HepG2 (cell line): Measurements from ENCODE around the gene MTMR1. TPM values are rescaled to one million over a fixed set of nuclear protein-coding genes. Genes with fewer than 3 reads are reported as not detected.

Experiments used
- ATAC-seq: fragments of 200-7000 bp; cut with Tn5 transposase; 3 replicates; pipeline ENCODE4 v1.9.1; 2020; ENCODE audit warnings: mild to moderate bottlenecking, moderate library complexity
- BruUV-seq: library from RNA; stranded (reverse); fragments of 400-500 nt; replicated peaks from 2 replicates; lab custom pipeline; 2021; lab: Mats Ljungman, UMichigan
- CTCF ChIA-PET: fragments of 300-600 bp; formaldehyde crosslinking; extraction: SDS; loops from one replicate; lab custom pipeline; 2021; ENCODE audit warnings: low total read pairs, inconsistent platforms, low intra/inter-chr PET ratio; lab: Yijun Ruan, JAX
- POLR2A ChIA-PET: fragments of 350-600 bp; sonication (Branson Sonifier 250); formaldehyde crosslinking; loops from one replicate; lab custom pipeline; 2020; ENCODE audit warnings: antibody characterized with exemption, inconsistent platforms; lab: Yijun Ruan, JAX
- DNase-seq: peaks from one replicate; pipeline ENCODE4 v3.0.0-alpha.2; 2015; ENCODE audit warnings: low spot score
- FAIRE-seq: peaks from 3 replicates; lab custom pipeline; 2011; peaks lifted over from hg19 to GRCh38; lab: Jason Lieb, UNC
- H2AFZ ChIP-seq: one replicate; pipeline ENCODE4 v1.6.1; 2011; ENCODE audit warnings: low read length, inconsistent platforms
- H3K27ac ChIP-seq: fragments of 300-600 bp; 3 replicates; pipeline ENCODE4 v1.8.0; 2011; ENCODE audit warnings: mixed run types, mild to moderate bottlenecking, mixed read lengths, low read length, inconsistent platforms; ENCODE audit not compliant: insufficient read depth; ENCODE audit errors: extremely low read length
- H3K27me3 ChIP-seq, 2 experiments: fragments of 200-600 bp in 1 of 2; 2 replicates in 1 of 2; 3 replicates in 1 of 2; pipeline versions ENCODE4 v1.6.0 to v1.8.0; 2011; ENCODE audit warnings: low read length in 2 of 2, mild to moderate bottlenecking in 2 of 2, moderate library complexity in 2 of 2, inconsistent platforms in 1 of 2; ENCODE audit not compliant: insufficient read depth in 2 of 2, control insufficient read depth in 1 of 2
- H3K36me3 ChIP-seq, 2 experiments: fragments of 200-600 bp in 1 of 2; replicated peaks in 1 of 2; 2 replicates in 1 of 2; 3 replicates in 1 of 2; pipeline versions ENCODE4 v1.5.1 to v1.8.0; 2011; ENCODE audit warnings: low read length in 2 of 2, inconsistent platforms in 1 of 2; ENCODE audit not compliant: insufficient read depth in 2 of 2, control insufficient read depth in 1 of 2
- H3K4me1 ChIP-seq: 2 replicates; pipeline ENCODE4 v1.5.1; 2012; ENCODE audit warnings: low read length, inconsistent platforms; ENCODE audit not compliant: insufficient read depth
- H3K4me2 ChIP-seq: 2 replicates; pipeline ENCODE4 v1.6.0; 2011; ENCODE audit warnings: low read depth, low read length, inconsistent platforms
- H3K4me3 ChIP-seq, 3 experiments: fragments of 200-600 bp in 1 of 3; sonication (generic), shearing (Covaris generic) in 1 of 3; replicated peaks in 1 of 3; 2 replicates each; pipeline ENCODE4 v1.5.1; 2011 to 2016; ENCODE audit warnings: low read length in 3 of 3, inconsistent platforms in 2 of 3, low read depth in 2 of 3, mild to moderate bottlenecking in 2 of 3, control low read depth in 1 of 3, mixed read lengths in 1 of 3; ENCODE audit not compliant: insufficient read depth in 1 of 3
- H3K79me2 ChIP-seq: one replicate; pipeline ENCODE4 v1.6.1; 2011; ENCODE audit warnings: low read length, inconsistent platforms; ENCODE audit not compliant: insufficient read depth
- H3K9ac ChIP-seq: 2 replicates; pipeline ENCODE4 v1.6.0; 2011; ENCODE audit warnings: mild to moderate bottlenecking, low read depth, low read length, inconsistent platforms; ENCODE audit not compliant: insufficient read depth
- H3K9me3 ChIP-seq: 2 replicates; pipeline ENCODE4 v1.5.1; 2012; ENCODE audit warnings: mild to moderate bottlenecking, low read length
- H4K20me1 ChIP-seq: 2 replicates; pipeline ENCODE4 v1.6.0; 2011; ENCODE audit warnings: inconsistent platforms, mild to moderate bottlenecking, low read length, moderate library complexity; ENCODE audit not compliant: insufficient read depth
- CREM ChIP-seq, 2 experiments: sonication (generic) in 1 of 2; formaldehyde crosslinking in 1 of 2; IDR thresholded peaks; 2 replicates each; pipeline versions ENCODE4 v1.4.0 to v1.6.1; 2016 to 2020; ENCODE audit warnings: antibody characterized with exemption in 1 of 2, mild to moderate bottlenecking in 1 of 2, missing genetic modification reagents in 1 of 2
- ETV5 ChIP-seq: IDR thresholded peaks from 2 replicates; pipeline ENCODE4 v1.6.1; 2018; ENCODE audit warnings: missing biosample characterization, missing genetic modification reagents, inconsistent platforms, borderline replicate concordance
- HOXD1 ChIP-seq: sonication (generic); formaldehyde crosslinking; IDR thresholded peaks from 2 replicates; pipeline ENCODE4 v1.5.0; 2020; ENCODE audit warnings: missing genetic modification reagents
- JARID2 ChIP-seq: sonication (generic); formaldehyde crosslinking; IDR thresholded peaks from 2 replicates; pipeline ENCODE4 v1.8.1; 2023; ENCODE audit warnings: missing genetic modification reagents, inconsistent platforms; ENCODE audit not compliant: insufficient replicate concordance
- KLF13 ChIP-seq: sonication (generic); formaldehyde crosslinking; IDR thresholded peaks from 2 replicates; pipeline ENCODE4 v1.4.0; 2020; ENCODE audit warnings: mild to moderate bottlenecking, missing genetic modification reagents
- NFYB ChIP-seq: sonication (generic); formaldehyde crosslinking; IDR thresholded peaks from 2 replicates; pipeline ENCODE4 v1.4.0; 2020; ENCODE audit warnings: missing genetic modification reagents
- PHF8 ChIP-seq: sonication (generic); formaldehyde crosslinking; IDR thresholded peaks from 2 replicates; pipeline ENCODE4 v1.5.0; 2020; ENCODE audit warnings: missing genetic modification reagents
- SMAD1 ChIP-seq: sonication (generic); formaldehyde crosslinking; IDR thresholded peaks from 2 replicates; pipeline ENCODE4 v1.4.0; 2020; ENCODE audit warnings: missing genetic modification reagents, low read depth, mild to moderate bottlenecking, borderline replicate concordance
- TFDP2 ChIP-seq: sonication (generic); formaldehyde crosslinking; IDR thresholded peaks from 2 replicates; pipeline ENCODE4 v1.4.0; 2020; ENCODE audit warnings: missing genetic modification reagents
- YY1 ChIP-seq: IDR thresholded peaks from 2 replicates; pipeline ENCODE4 v1.6.1; 2011; ENCODE audit warnings: low read length, low read depth, moderate library complexity, mild to moderate bottlenecking; ENCODE audit not compliant: insufficient read depth, insufficient replicate concordance
- ZNF143 ChIP-seq: sonication (generic); formaldehyde crosslinking; IDR thresholded peaks from 2 replicates; pipeline ENCODE4 v1.4.0; 2020; ENCODE audit warnings: missing genetic modification reagents
- ZNF251 ChIP-seq: sonication (generic); formaldehyde crosslinking; IDR thresholded peaks from 2 replicates; pipeline ENCODE4 v1.9.0; 2021; ENCODE audit warnings: mild to moderate bottlenecking, missing genetic modification reagents
- ZNF350 ChIP-seq: sonication (generic); formaldehyde crosslinking; IDR thresholded peaks from 2 replicates; pipeline ENCODE4 v1.4.0; 2020; ENCODE audit warnings: mild to moderate bottlenecking, low read depth, missing genetic modification reagents, borderline replicate concordance
- ZNF513 ChIP-seq: sonication (generic); formaldehyde crosslinking; conservative IDR thresholded peaks from 2 replicates; pipeline ENCODE4 v1.5.0; 2020; ENCODE audit warnings: missing genetic modification reagents
- ZNF607 ChIP-seq: sonication (generic); formaldehyde crosslinking; IDR thresholded peaks from 2 replicates; pipeline ENCODE4 v1.5.1; 2020; ENCODE audit warnings: missing genetic modification reagents, mild to moderate bottlenecking, borderline replicate concordance
- ZNF737 ChIP-seq: sonication (generic); formaldehyde crosslinking; IDR thresholded peaks from 2 replicates; pipeline ENCODE4 v1.5.0; 2020; ENCODE audit warnings: missing genetic modification reagents, mild to moderate bottlenecking, borderline replicate concordance
- ZNF740 ChIP-seq: sonication (generic); formaldehyde crosslinking; IDR thresholded peaks from 2 replicates; pipeline ENCODE4 v1.4.0; 2020; ENCODE audit warnings: missing genetic modification reagents
- ZNF775 ChIP-seq: sonication (generic); formaldehyde crosslinking; IDR thresholded peaks from 2 replicates; pipeline ENCODE4 v1.4.0; 2020; ENCODE audit warnings: missing genetic modification reagents, mild to moderate bottlenecking, moderate library complexity, borderline replicate concordance
- ZNF841 ChIP-seq: sonication (generic); formaldehyde crosslinking; IDR thresholded peaks from 2 replicates; pipeline ENCODE4 v1.8.1; 2023; ENCODE audit warnings: missing genetic modification reagents, borderline replicate concordance
- ZNF891 ChIP-seq: sonication (generic); formaldehyde crosslinking; IDR thresholded peaks from 2 replicates; pipeline ENCODE4 v1.5.0; 2020; ENCODE audit warnings: mild to moderate bottlenecking, missing genetic modification reagents
- ZSCAN22 ChIP-seq: sonication (generic); formaldehyde crosslinking; IDR thresholded peaks from 2 replicates; pipeline ENCODE4 v1.4.0; 2020; ENCODE audit warnings: mild to moderate bottlenecking, missing genetic modification reagents
- WGBS: methylation state at CpG from one replicate; pipeline ENCODE4 v1.1.6; 2017; ENCODE audit warnings: low lambda C conversion rate; 5-methylcytosine and 5-hydroxymethylcytosine counted together
- in situ Hi-C: cut with HindIII; loops from 2 replicates; pipeline ENCODE4 v1.10.0; 2017; ENCODE audit warnings: low pct_unique_long_range_greater_than_20kb; ENCODE audit not compliant: extremely low pct_ligation_motif_present
- intact Hi-C: fragments of 100-400 bp; cut with micrococcal nuclease; formaldehyde crosslinking; loops from one replicate; pipeline ENCODE4 v1.10.0; 2022; ENCODE audit not compliant: unreplicated experiment
- polyA plus RNA-seq, 8 experiments: library from polyadenylated mRNA; depleted of rRNA in 3 of 8; stranded (reverse) in 7 of 8; unstranded in 1 of 8; fragments of >200 nt; fragmentation: Illumina TruSeq in 4 of 8; extraction: Trizol in 4 of 8; gene quantifications; 2 replicates each; pipeline versions ENCODE4 v1.2.1 to v1.2.3, GENCODE V29; 2011 to 2016; ENCODE audit warnings: low read depth in 4 of 8, missing spikeins in 1 of 8, mixed read lengths in 1 of 8; ENCODE audit not compliant: insufficient read depth in 1 of 8
- total RNA-seq, 5 experiments: library from RNA; depleted of rRNA; stranded (reverse); fragments of >200 nt; fragmentation: Illumina TruSeq; extraction: Trizol; gene quantifications; 2 replicates each; pipeline ENCODE4 v1.2.3, GENCODE V29; 2016; ENCODE audit warnings: low read depth in 1 of 5

The MTMR1 gene
- total and polyA plus RNA-seq, 2 of the 13 experiments (the other 11 are each of a cell fraction or from before 2014, with no cell fraction given): 8.9 to 11.1 TPM

DNA sequence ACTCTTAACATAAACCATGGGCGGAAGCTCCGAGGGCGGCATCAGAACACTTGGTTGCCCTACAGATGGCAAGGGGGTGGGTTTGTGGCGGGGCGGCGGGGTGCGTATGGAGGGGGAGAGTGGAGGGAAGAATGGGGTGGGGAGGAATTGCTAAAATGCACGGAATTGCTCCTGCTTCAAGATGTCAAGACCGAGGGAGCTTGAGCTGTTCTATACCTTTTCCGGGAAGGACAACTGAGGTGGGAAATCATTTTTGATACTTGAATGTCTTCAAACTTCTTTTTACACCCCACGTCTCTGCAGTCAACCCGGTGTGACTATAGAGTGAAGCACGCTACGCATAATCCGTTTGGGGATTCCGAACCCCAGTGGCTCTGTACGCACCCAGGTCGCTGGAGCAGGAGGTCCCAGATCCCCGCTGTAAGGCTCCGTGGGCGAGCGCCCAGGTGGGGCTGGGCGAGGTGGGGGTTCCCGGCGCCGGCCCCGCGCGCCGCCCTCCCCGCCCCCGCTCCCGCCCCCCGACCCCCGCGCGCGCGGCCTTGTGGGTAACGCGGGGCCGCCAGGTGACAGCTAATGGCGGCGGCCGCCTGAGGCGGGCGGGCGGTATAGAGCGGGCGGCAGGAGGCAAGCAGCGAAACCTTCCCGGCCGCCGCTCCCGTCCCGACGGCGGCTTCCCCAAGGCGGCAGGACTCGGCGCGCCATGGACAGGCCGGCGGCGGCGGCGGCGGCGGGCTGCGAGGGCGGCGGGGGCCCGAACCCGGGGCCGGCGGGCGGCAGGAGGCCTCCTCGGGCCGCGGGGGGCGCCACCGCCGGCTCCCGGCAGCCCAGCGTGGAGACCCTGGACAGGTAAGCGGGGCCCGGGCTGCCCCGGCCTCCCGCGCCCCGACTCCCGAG, at the start of gene MTMR1 (continued):
- peak; percentile 55; the same call in 1 of the 2 replicates for TF ChIP-seq PHF8 (CRISPR knock-in tag)
- TF ChIP-seq ZNF350 (CRISPR knock-in tag): no peak
- no peak for TF ChIP-seq SMAD1
- 0 out of 2 replicates have a peak, but pooled peaks have one; percentile 11 for TF ChIP-seq TFDP2 (CRISPR knock-in tag)
- TF ChIP-seq ZNF740 (CRISPR knock-in tag): no peak
- TF ChIP-seq ZNF737 (CRISPR knock-in tag): no peak
- TF ChIP-seq YY1: peak; percentile 88
- TF ChIP-seq ZNF143 (CRISPR knock-in tag): peak; percentile 72
- TF ChIP-seq NFYB (CRISPR knock-in tag): no peak

DNA sequence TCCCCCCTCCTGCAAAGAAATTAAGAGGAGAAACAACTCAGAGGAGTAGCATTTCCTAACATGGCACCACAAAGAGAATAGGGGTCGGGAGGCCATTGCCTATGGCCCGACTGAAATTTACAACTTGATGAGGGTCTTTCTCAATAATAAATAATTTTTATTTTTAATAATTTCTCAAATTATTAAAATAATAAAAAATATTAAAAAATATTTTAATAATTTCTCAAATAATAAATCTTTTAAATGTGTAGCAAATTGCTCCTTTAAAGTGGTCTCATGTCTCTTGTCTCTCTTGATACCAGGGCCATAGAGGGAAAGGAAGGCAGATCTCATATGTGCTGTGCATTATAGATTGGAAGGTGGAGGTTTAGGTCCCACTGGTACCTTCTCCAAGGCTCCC, 49.2 kb upstream of the MTMR1 start:
- DNase-seq: no peak
- 98% methylated on average over 2 of the region's 2 CpGs for WGBS
- no TSS peak for BruUV-seq
- ATAC-seq: no peak
- CTCF ChIA-PET: no interaction called here
- Histone ChIP-seq H3K4me1 (no peaks in the 10 kb centered on the region), H3K27ac (no peak overlapping the region), H3K9me3 (no peaks in the 10 kb centered on the region), H3K27me3 (no peaks in the 10 kb centered on the region), H4K20me1 (no peaks in the 10 kb centered on the region), H3K4me3 (no peak overlapping the region), H3K36me3 (peaks cover 4 to 48% of the 10 kb centered on the region in 2 experiments; a peak in 3 of 5 replicates), H2AFZ (no peak overlapping the region), H3K9ac (no peak overlapping the region), H3K79me2 (no peaks in the 10 kb centered on the region), H3K4me2 (no peak overlapping the region)
- intact Hi-C loops (loop anchor here (1.0 to 2.0 kb wide), 2 partner anchors 100 to 103 kb away; no protein-coding TSS in a partner anchor), in situ Hi-C loops (no loop called here)
- no peak for FAIRE-seq
- POLR2A ChIA-PET: no interaction called here
- TF ChIP-seq KLF13 (CRISPR knock-in tag) (no peak), JARID2 (CRISPR knock-in tag) (no peak), ETV5 (CRISPR knock-in tag) (no peak), ZNF513 (CRISPR knock-in tag) (no peak), ZNF891 (CRISPR knock-in tag) (no peak), CREM (IDR thresholded peaks at IDR 0.05) (no peak), CREM (CRISPR knock-in tag; IDR thresholded peaks at IDR 0.05) (no peak), ZNF607 (CRISPR knock-in tag) (no peak), HOXD1 (CRISPR knock-in tag) (no peak), ZSCAN22 (no peak), ZNF251 (CRISPR knock-in tag) (no peak), ZNF841 (CRISPR knock-in tag) (no peak), ZNF775 (CRISPR knock-in tag) (no peak)
